Measurements from ENCODE around the gene KRT34. TPM values are rescaled to one million over a fixed set of nuclear protein-coding genes. Genes with fewer than 3 reads are reported as not detected.

Gene KRT34
- total and polyA plus RNA-seq, 2 experiments from 2014 or later = not detected

- no peak for DNase-seq (ENCODE audit: low spot score)
- H3K9me2 ChIP-seq (ENCODE audit: insufficient read depth) = peaks cover 11% of the 10 kb centered on the region
- Mint-ChIP-seq H3K9me3 (no peaks in the 10 kb centered on the region), H3K4me1 (peaks cover 31% of the 10 kb centered on the region), H3K4me3 (no peak overlapping the region), H3K27ac (no peak overlapping the region), H3K27me3 (ENCODE audit: insufficient read depth, low read depth, poor library complexity) (peaks cover 3% of the 10 kb centered on the region), H3K36me3 (ENCODE audit: low read depth) (no peaks in the 10 kb centered on the region)
- no peaks in the 10 kb centered on the region for H3K79me2 ChIP-seq (replicated peaks; ENCODE audit: insufficient read depth)
- ATAC-seq = no peak
- H3F3A ChIP-seq (replicated peaks; ENCODE audit: low read depth) = no peaks in the 10 kb centered on the region
- H3K36me3 ChIP-seq (ENCODE audit: insufficient read depth) = no peaks in the 10 kb centered on the region
- no peak for TF ChIP-seq JUNB (IDR thresholded peaks at IDR 0.05; ENCODE audit: unreplicated experiment)
- no peak for TF ChIP-seq POLR2AphosphoS5 (IDR thresholded peaks at IDR 0.05; ENCODE audit: low read depth)
- TF ChIP-seq CREB1 (CRISPR knock-in tag; IDR thresholded peaks at IDR 0.05; ENCODE audit: low read depth) = no peak
- no peak for TF ChIP-seq REST (IDR thresholded peaks at IDR 0.05; ENCODE audit: unreplicated experiment)
- no peak for TF ChIP-seq EZH2 (IDR thresholded peaks at IDR 0.05; ENCODE audit: low read depth, unreplicated experiment)
- no peak for TF ChIP-seq ZNF462 (CRISPR knock-in tag; IDR thresholded peaks at IDR 0.05)
- TF ChIP-seq ZNF331 (CRISPR knock-in tag; IDR thresholded peaks at IDR 0.05; ENCODE audit: low read depth) = no peak
- TF ChIP-seq CTCF (conservative IDR thresholded peaks at IDR 0.05; ENCODE audit: low read depth in 2 of 2) = no peak
- no peak for TF ChIP-seq ETS1 (IDR thresholded peaks at IDR 0.05)
- no peak for TF ChIP-seq NANOG (IDR thresholded peaks at IDR 0.05; ENCODE audit: borderline replicate concordance)
- TF ChIP-seq STAT1 (IDR thresholded peaks at IDR 0.05; ENCODE audit: unreplicated experiment) = no peak
- TF ChIP-seq ZNF114 (CRISPR knock-in tag; IDR thresholded peaks at IDR 0.05) = no peak
- TF ChIP-seq EZH2phosphoT487 (IDR thresholded peaks at IDR 0.05; ENCODE audit: unreplicated experiment) = no peak
- H3K27ac ChIP-seq (ENCODE audit: low read depth) = no peak overlapping the region
- no peak overlapping the region for H3K4me3 ChIP-seq
- no peak overlapping the region for H2AFZ ChIP-seq
- no peaks in the 10 kb centered on the region for H3K27me3 ChIP-seq (ENCODE audit: insufficient read depth)
- H4K20me1 ChIP-seq (replicated peaks; ENCODE audit: insufficient read depth) = no peaks in the 10 kb centered on the region
- peaks cover 12% of the 10 kb centered on the region; the same call in 1 of the 2 replicates for H3K4me1 ChIP-seq (ENCODE audit: insufficient read depth)
- no peak overlapping the region for H3K4me2 ChIP-seq
These were observed 33.3 kb upstream of the KRT34 start for GRCh38 chr17:41415411-41415810.
